ENCODE measurements around the gene ADAMTS3. TPM values are rescaled to one million over a fixed set of nuclear protein-coding genes. Genes with fewer than 3 reads are reported as not detected.

The ADAMTS3 gene
- total and polyA plus RNA-seq, 9 of the 15 experiments (the other 6 are each of a cell fraction or from before 2014, with no cell fraction given): 4.0 to 18.0 (median 12.1) TPM

- TF ChIP-seq CCNT2 (IDR thresholded peaks at IDR 0.05; ENCODE audit: borderline replicate concordance, extremely low read depth, insufficient read length, low read depth, low read length) (peak; percentile 84), POLR2A (conservative IDR thresholded peaks at IDR 0.05) (peak; percentile 93), SOX6 (IDR thresholded peaks at IDR 0.05) (no peak), HBP1 (CRISPR knock-in tag; IDR thresholded peaks at IDR 0.05) (peak; percentile 69), ELF4 (CRISPR knock-in tag; IDR thresholded peaks at IDR 0.05) (0 out of 2 replicates have a peak, but pooled peaks have one; percentile 15), GTF2B (IDR thresholded peaks at IDR 0.05; ENCODE audit: extremely low read depth, insufficient read length) (peak; percentile 44), HDAC2 (IDR thresholded peaks at IDR 0.05) (peak; percentile 50; the same call in 1 of the 2 replicates), MNT (conservative IDR thresholded peaks at IDR 0.05) (peak; percentile 20 to 61; a peak in 3 of 4 replicates), POLR2H (tag; IDR thresholded peaks at IDR 0.05; ENCODE audit: low read depth) (peak; percentile 80), KAT7 (CRISPR knock-in tag; IDR thresholded peaks at IDR 0.05; ENCODE audit: borderline replicate concordance) (0 out of 2 replicates have a peak, but pooled peaks have one; percentile 31), E2F5 (CRISPR knock-in tag; IDR thresholded peaks at IDR 0.05) (no peak), ZNF584 (CRISPR knock-in tag; IDR thresholded peaks at IDR 0.05; ENCODE audit: low read depth) (peak; percentile 20; the same call in 1 of the 2 replicates), FOS (IDR thresholded peaks at IDR 0.05; ENCODE audit: extremely low read depth, insufficient read length) (no peak), ZNF197 (CRISPR knock-in tag; IDR thresholded peaks at IDR 0.05; ENCODE audit: low read depth) (no peak), E2F6 (IDR thresholded peaks at IDR 0.05; ENCODE audit: borderline replicate concordance in 1 of 2, extremely low read depth in 1 of 2, insufficient read depth in 1 of 2, insufficient read length in 1 of 2, low read depth in 1 of 2, low read length in 1 of 2, poor library complexity in 1 of 2, severe bottlenecking in 1 of 2) (peak; percentile 72 to 84), HMGN3 (IDR thresholded peaks at IDR 0.05; ENCODE audit: borderline replicate concordance, extremely low read depth, insufficient read length, low read depth, low read length) (peak; percentile 84), CTCF (IDR thresholded peaks at IDR 0.05 in 2 of 3, conservative IDR thresholded peaks at IDR 0.05 in 1 of 3; ENCODE audit: insufficient read depth in 2 of 3, low read depth in 1 of 3, low read length in 3 of 3) (peak; percentile 17 to 36 (median 31); a peak in 3 of 6 replicates), RNF2 (IDR thresholded peaks at IDR 0.05) (peak; percentile 74; the same call in 1 of the 2 replicates)
These were observed at the start of gene ADAMTS3 (continued) for GRCh38 chr4:72568959-72569718.

Data from K562 (cell line).